Nephron (organoid): ENCODE measurements around the gene IKZF4.
A peak's percentile ranks its signal among the peaks of the same experiment; 100 is the strongest.
"Not testable (repeated sequence)": the region's sequence is repeated elsewhere in the genome, so short reads cannot be mapped to it uniquely, and the experiment has no call there.

Experiments
- H3K27ac Mint-ChIP-seq, 3 experiments: 2 replicates each; pipeline ENCODE4 v1.8.0; 2020; ENCODE audit warnings: mixed read lengths in 3 of 3, mild to moderate bottlenecking in 2 of 3, moderate library complexity in 1 of 3
- H3K27me3 Mint-ChIP-seq: 2 replicates; pipeline ENCODE4 v1.8.0; 2021; ENCODE audit warnings: low read depth, mild to moderate bottlenecking, moderate library complexity, mixed read lengths
- H3K36me3 Mint-ChIP-seq: 2 replicates; pipeline ENCODE4 v1.8.0; 2020; ENCODE audit warnings: low read depth, mixed read lengths
- H3K4me1 Mint-ChIP-seq: 2 replicates; pipeline ENCODE4 v1.8.0; 2020; ENCODE audit warnings: mixed read lengths
- H3K4me3 Mint-ChIP-seq, 3 experiments: 2 replicates each; pipeline ENCODE4 v1.8.0; 2020; ENCODE audit warnings: mild to moderate bottlenecking in 3 of 3, mixed read lengths in 3 of 3, moderate library complexity in 2 of 3
- H3K9me3 Mint-ChIP-seq: 2 replicates; pipeline ENCODE4 v1.8.0; 2020; ENCODE audit warnings: mixed read lengths
- TF ChIP-seq, protein P1 (sequence below), 3 experiments: fragments of 200-600 bp; sonication (generic); IDR thresholded peaks; one replicate each; pipeline ENCODE4 v1.5.0; 2021; ENCODE audit warnings: antibody characterized with exemption in 3 of 3; ENCODE audit not compliant: unreplicated experiment in 3 of 3

The IKZF4 gene

GRCh38 chr12:56040151-56040550 lies 19.3 kb downstream of the IKZF4 start:
- Mint-ChIP-seq H3K27ac (peak overlapping the region in 2 of 3 experiments; percentile 97 to 98), H3K9me3 (no peaks in the 10 kb centered on the region), H3K36me3 (peaks cover 60% of the 10 kb centered on the region), H3K27me3 (no peaks in the 10 kb centered on the region), H3K4me1 (peaks cover 24% of the 10 kb centered on the region), H3K4me3 (no peak overlapping the region)
- TF ChIP-seq, protein P1, sequence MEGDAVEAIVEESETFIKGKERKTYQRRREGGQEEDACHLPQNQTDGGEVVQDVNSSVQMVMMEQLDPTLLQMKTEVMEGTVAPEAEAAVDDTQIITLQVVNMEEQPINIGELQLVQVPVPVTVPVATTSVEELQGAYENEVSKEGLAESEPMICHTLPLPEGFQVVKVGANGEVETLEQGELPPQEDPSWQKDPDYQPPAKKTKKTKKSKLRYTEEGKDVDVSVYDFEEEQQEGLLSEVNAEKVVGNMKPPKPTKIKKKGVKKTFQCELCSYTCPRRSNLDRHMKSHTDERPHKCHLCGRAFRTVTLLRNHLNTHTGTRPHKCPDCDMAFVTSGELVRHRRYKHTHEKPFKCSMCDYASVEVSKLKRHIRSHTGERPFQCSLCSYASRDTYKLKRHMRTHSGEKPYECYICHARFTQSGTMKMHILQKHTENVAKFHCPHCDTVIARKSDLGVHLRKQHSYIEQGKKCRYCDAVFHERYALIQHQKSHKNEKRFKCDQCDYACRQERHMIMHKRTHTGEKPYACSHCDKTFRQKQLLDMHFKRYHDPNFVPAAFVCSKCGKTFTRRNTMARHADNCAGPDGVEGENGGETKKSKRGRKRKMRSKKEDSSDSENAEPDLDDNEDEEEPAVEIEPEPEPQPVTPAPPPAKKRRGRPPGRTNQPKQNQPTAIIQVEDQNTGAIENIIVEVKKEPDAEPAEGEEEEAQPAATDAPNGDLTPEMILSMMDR (IDR thresholded peaks at IDR 0.05; ENCODE audit: unreplicated experiment in 3 of 3), result no peak

GRCh38 chr12:56040963-56041551 lies 20.2 kb downstream of the IKZF4 start:
- Mint-ChIP-seq H3K4me1 (peaks cover 24% of the 10 kb centered on the region), H3K36me3 (peaks cover 55% of the 10 kb centered on the region)

GRCh38 chr12:56041552-56042429 lies 20.9 kb downstream of the IKZF4 start, which contains the start of gene RPS26:
TSS of gene RPS26 (plus strand) at chr12:56041918. CDS start at chr12:56042167, 249 bp downstream.
- TF ChIP-seq, protein P1 (IDR thresholded peaks at IDR 0.05; ENCODE audit: unreplicated experiment in 3 of 3), result peak; percentile 53 to 69 (median 61)
- peaks cover 24% of the 10 kb centered on the region for H3K4me1 Mint-ChIP-seq
- peak within 1 kb of the TSS; percentile 97 to 98 (median 98) for H3K27ac Mint-ChIP-seq
- no peaks in the 10 kb centered on the region for H3K27me3 Mint-ChIP-seq
- peak within 1 kb of the TSS; percentile 94 to 98 (median 97) for H3K4me3 Mint-ChIP-seq
- H3K9me3 Mint-ChIP-seq, result no peaks in the 10 kb centered on the region
- H3K36me3 Mint-ChIP-seq, result peaks cover 50% of the 10 kb centered on the region

More at GRCh38 chr12:56040963-56041551, 20.2 kb downstream of the IKZF4 start:
- no peaks in the 10 kb centered on the region for H3K27me3 Mint-ChIP-seq
- TF ChIP-seq, protein P1 (IDR thresholded peaks at IDR 0.05; ENCODE audit: unreplicated experiment in 3 of 3), result no peak
- H3K4me3 Mint-ChIP-seq, result peak overlapping the region; percentile 94 to 98 (median 97)
- no peaks in the 10 kb centered on the region for H3K9me3 Mint-ChIP-seq
- H3K27ac Mint-ChIP-seq, result peak overlapping the region; percentile 97 to 98 (median 98)

GRCh38 chr12:56042430-56042813 lies 21.6 kb downstream of the IKZF4 start:
- H3K27me3 Mint-ChIP-seq, result not testable (repeated sequence)

GRCh38 chr12:56042843-56043242 lies 22.0 kb downstream of the IKZF4 start:
- Mint-ChIP-seq H3K4me3 (peak overlapping the region; percentile 94 to 98 (median 97)), H3K9me3 (no peaks in the 10 kb centered on the region), H3K36me3 (peaks cover 39% of the 10 kb centered on the region), H3K27ac (peak overlapping the region; percentile 91 to 98 (median 97)), H3K27me3 (no peaks in the 10 kb centered on the region), H3K4me1 (peaks cover 24% of the 10 kb centered on the region)
- TF ChIP-seq, protein P1 (IDR thresholded peaks at IDR 0.05; ENCODE audit: unreplicated experiment in 3 of 3), result no peak

More at GRCh38 chr12:56042430-56042813, 21.6 kb downstream of the IKZF4 start:
- Mint-ChIP-seq H3K4me3 (peak overlapping the region; percentile 94 to 98 (median 97)), H3K36me3 (peaks cover 44% of the 10 kb centered on the region), H3K27ac (peak overlapping the region; percentile 97 to 98 (median 98)), H3K4me1 (peaks cover 24% of the 10 kb centered on the region)
- not testable (repeated sequence) for H3K9me3 Mint-ChIP-seq

GRCh38 chr12:56046027-56046780 lies 25.4 kb downstream of the IKZF4 start:
- Mint-ChIP-seq H3K27me3 (no peaks in the 10 kb centered on the region), H3K4me1 (peaks cover 18% of the 10 kb centered on the region), H3K9me3 (no peaks in the 10 kb centered on the region), H3K27ac (no peak overlapping the region), H3K4me3 (no peak overlapping the region), H3K36me3 (peaks cover 31% of the 10 kb centered on the region)
- TF ChIP-seq, protein P1 (IDR thresholded peaks at IDR 0.05; ENCODE audit: unreplicated experiment in 3 of 3), result no peak
